Adrenal gland (tissue), 5 donors: ENCODE results near the gene PCSK6.

Experiments used
- POLR2A ChIP-seq, 2 donors: fragments of 450-650 bp; IDR thresholded peaks; one replicate each; pipeline ENCODE4 v1.6.1; 2017; ENCODE audit warnings: antibody characterized with exemption in 2 of 2, mild to moderate bottlenecking in 2 of 2, moderate library complexity in 1 of 2
- TF ChIP-seq, protein P1 (sequence below), 6 experiments: fragments of 450-650 bp in 4 of 6; fragments of 200-600 bp in 2 of 6; sonication (generic) in 1 of 6; IDR thresholded peaks; 1 replicate in 5 of 6; 2 replicates in 1 of 6; pipeline versions ENCODE4 v1.5.1 to v1.8.0; 2016 to 2021; ENCODE audit warnings: antibody characterized with exemption in 6 of 6, mild to moderate bottlenecking in 2 of 6, moderate library complexity in 1 of 6
- donor health status: DM: no; HTN: no; CAD: no.

DNA sequence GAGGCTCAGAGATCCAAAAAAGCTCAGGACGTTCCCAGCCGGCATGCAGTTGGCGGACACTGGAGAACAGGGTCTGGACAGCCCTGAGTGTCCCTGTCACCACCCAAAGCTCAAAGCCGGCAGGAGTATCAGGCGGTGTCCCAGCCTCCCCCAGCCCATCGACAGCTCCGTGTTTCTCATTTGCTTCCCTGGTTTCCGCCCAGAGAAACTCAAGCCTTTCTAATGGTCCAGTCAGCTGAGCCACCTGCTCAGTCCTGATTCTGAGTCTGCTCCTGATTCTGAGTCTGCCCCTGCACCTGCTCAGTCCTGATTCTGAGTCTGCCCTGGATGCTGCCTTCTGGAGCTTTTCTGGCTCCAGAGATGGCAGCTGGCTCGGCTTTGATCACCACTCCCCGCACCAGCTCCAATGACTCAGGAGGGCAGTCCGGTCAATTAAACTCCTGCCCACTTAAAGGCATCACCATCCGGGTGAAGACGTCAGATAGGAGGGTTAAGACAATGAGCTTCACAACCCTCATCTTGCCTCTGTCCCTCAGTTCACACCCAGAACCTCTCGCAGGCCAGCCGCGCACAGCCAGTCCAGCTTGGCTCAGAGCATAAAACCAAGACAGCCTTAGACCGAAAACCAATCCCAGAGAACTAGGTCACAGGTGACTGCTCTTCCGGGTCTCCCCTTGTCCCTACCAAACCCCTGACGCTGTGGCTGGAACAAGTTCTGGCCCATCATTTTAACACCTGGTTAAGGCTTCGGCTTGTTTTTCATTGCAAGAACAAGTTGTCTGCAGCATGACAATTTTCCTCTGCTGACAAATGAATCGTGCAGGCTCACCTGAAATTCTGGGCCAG, 6.8 kb downstream of the PCSK6 start:
- TF ChIP-seq, protein P1, sequence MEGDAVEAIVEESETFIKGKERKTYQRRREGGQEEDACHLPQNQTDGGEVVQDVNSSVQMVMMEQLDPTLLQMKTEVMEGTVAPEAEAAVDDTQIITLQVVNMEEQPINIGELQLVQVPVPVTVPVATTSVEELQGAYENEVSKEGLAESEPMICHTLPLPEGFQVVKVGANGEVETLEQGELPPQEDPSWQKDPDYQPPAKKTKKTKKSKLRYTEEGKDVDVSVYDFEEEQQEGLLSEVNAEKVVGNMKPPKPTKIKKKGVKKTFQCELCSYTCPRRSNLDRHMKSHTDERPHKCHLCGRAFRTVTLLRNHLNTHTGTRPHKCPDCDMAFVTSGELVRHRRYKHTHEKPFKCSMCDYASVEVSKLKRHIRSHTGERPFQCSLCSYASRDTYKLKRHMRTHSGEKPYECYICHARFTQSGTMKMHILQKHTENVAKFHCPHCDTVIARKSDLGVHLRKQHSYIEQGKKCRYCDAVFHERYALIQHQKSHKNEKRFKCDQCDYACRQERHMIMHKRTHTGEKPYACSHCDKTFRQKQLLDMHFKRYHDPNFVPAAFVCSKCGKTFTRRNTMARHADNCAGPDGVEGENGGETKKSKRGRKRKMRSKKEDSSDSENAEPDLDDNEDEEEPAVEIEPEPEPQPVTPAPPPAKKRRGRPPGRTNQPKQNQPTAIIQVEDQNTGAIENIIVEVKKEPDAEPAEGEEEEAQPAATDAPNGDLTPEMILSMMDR (IDR thresholded peaks at IDR 0.05), result no peak
- no peak for TF ChIP-seq POLR2A (IDR thresholded peaks at IDR 0.05)
